Stimulated activated naive CD4-positive, alpha-beta T cell treated with Interleukin-2 at 50 U/mL for 16 hours (primary cell): Measurements from ENCODE around the gene TSEN15.

ENCODE experiments used
- DNase-seq: peaks from one replicate; lab custom pipeline; 2025; lab: John Stamatoyannopoulos, UW

Gene TSEN15

DNA sequence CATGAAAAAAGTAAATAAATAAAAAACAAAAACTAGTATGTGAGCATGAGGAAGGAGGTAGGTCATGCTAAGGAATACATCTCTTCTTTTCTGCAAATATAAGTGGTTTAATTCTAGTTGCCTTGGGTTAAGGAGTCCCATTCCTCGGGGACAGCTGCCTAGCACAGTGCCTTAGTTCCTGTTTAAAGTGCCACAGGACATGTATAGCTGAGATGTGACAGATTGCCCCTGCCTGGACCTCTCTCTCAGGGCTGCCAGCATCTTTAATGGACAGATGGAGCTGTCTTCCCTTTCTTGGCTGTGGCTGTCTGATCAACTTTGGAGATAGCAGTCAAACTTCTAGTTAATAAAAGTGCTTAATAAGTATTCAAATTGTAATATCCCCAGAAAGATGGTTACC lies 50.0 kb downstream of the TSEN15 start:
- no peak for DNase-seq

GRCh38 chr1:184110272-184111204 lies 59.0 kb downstream of the TSEN15 start:
- peak; percentile 5 for DNase-seq

DNA sequence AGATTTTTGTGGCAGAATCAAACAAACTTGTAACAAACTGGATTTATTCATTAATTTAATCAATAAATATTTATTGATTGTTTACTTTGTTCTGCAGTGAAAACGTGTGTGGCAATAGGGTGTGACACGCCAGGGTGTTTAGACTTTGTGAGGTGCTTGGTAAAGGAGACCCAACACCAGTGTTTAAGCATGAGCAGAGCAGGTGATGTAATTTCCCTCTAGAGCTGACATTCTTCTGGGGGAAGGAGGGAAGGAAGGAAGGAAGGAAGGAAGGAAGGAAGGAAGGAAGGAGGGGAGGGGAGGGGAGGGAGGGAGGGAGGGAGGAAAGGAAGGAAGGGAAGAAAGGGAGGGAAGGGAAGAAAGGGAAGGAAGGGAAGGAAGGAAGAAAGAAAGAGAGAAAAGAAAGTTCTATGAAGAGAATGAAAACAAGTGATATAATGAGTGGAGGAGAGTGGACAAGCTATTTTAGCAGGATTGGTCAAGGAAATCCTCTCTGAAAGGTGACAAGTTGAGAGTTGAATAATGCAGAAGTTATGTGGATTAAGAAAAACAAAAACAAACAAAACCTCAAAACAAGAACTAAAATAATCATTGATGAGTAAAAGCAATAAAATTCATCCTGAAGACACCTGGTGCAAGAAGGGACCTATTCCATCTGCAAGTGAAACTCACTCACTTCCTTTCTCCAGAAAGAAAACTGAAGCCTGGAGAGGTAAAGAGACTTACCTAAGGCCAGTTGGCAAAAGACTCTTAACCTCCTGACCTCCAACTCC lies 60.8 kb downstream of the TSEN15 start:
- no peak for DNase-seq

GRCh38 chr1:184113251-184113650 lies 61.7 kb downstream of the TSEN15 start:
- no peak for DNase-seq

- DNase-seq, result no peak
Measured at GRCh38 chr1:184114818-184115398, 63.4 kb downstream of the TSEN15 start.

- no peak for DNase-seq
Measured at GRCh38 chr1:184116287-184116686, 64.8 kb downstream of the TSEN15 start.

GRCh38 chr1:184118046-184118445 lies 66.5 kb downstream of the TSEN15 start:
- DNase-seq, result no peak
